Stimulated activated CD8-positive, alpha-beta memory T cell treated with anti-CD3 and anti-CD28 coated beads, Interleukin-7, amount 100 ng/mL, for 48 hours (primary cell): ENCODE data around the gene COTL1.

Experiments
- DNase-seq, 2 donors: peaks; one replicate each; pipeline ENCODE4 v3.0.0-alpha.2; 2020; ENCODE audit warnings: low read depth in 1 of 2; ENCODE audit errors: extremely low read depth in 1 of 2

The COTL1 gene

GRCh38 chr16:84614968-84615813, 2.7 kb downstream of the COTL1 start:
- no peak for DNase-seq

- no peak for DNase-seq
Measured at GRCh38 chr16:84614623-84614967, 3.3 kb downstream of the COTL1 start.

GRCh38 chr16:84614073-84614459, 3.8 kb downstream of the COTL1 start:
- DNase-seq = no peak

DNA sequence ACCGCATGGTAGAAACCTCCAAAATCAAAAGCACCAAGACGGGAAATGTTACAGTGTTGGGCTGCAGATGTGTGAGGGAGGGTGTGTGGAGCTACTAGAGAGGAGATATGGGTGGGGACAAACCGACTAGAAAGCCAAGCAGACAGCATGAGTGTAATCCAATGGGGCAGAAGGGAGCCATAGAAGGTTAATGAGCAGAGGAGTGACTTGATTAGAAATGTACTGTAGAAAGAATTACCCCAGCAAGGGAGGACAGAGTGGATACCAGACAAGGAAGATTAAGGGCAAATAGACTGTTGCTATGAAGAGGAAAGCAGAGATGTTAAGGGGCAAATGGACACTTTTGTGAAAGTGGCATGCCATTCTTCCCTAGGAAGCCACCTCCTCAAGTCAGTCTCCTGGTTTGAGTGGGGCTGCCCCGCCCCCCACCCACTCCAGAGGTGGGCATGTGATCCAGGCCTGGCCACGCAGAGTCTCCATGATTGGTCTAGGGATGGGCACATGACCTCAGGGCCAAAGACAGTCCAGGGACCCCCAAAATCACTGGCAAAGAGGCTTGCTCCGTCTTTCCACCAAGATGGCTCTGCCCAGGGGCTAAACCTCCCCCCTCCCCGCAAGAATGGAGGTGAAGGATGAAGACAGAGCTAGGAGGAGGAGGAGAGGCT, 4.3 kb downstream of the COTL1 start:
- DNase-seq = no peak

DNA sequence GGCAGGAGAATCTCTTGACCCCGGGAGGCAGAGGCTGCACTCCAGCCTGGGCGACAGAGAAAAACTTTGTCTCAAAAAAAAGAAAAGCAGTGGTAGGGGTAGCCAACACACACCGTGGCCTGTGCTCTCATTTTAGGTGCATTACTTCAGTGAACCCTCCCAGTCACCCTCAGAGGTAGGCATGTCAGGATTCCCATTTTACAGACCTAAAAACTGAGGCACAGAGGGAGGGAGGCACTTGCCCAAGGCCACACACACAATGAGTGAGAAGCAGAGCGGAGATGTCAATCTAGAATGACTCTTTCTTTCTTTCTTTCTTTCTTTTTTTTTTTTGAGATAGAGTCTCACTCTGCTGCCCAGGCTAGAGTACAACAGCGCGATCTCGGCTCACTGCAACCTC, 5.2 kb downstream of the COTL1 start:
- no peak for DNase-seq

GRCh38 chr16:84611041-84611440, 6.8 kb downstream of the COTL1 start:
- no peak for DNase-seq

DNA sequence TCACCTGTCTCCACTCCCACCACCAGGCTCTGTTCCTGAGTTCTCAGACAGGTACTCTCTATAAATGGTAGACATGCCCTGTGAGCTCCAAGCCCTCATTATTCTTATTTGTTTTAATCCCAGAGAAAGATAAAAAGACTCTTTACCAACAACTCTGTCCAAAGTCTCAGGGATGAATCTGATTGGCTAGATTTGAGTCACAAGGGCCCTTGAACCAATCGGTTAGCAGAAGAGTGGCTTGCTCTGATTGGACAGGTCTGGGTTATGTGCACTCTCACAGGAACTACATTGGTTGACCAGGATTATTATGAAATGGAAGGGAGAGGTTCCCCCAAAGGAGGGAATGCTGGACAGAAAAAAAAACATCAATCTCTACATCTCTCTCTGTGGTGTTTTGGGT, 7.5 kb downstream of the COTL1 start:
- DNase-seq = no peak

GRCh38 chr16:84609563-84610177, 8.2 kb downstream of the COTL1 start:
- no peak for DNase-seq

DNA sequence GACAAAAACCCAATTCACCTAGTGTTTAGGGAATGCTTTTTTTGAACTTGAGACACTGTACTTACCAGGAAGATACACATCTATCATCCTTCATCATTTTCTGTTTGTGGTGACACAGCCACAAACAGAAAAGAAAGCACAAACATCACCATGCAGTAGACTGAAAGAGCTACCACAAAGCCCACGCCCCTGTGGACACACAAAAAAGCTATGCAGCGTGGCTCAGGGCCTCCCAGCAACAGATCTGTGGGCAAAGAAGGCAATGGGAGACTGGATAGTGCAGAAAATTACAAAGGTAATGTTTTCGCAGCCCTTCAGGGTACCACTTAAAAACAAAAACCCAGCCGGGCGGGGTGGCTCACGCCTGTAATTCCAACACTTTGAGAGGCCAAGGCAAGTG, 9.6 kb downstream of the COTL1 start:
- no peak for DNase-seq

GRCh38 chr16:84607694-84608093, 10.2 kb downstream of the COTL1 start:
- no peak for DNase-seq

- no peak for DNase-seq
Measured at GRCh38 chr16:84607061-84607460, 10.8 kb downstream of the COTL1 start.

GRCh38 chr16:84606081-84606875, 11.6 kb downstream of the COTL1 start:
- no peak for DNase-seq

DNA sequence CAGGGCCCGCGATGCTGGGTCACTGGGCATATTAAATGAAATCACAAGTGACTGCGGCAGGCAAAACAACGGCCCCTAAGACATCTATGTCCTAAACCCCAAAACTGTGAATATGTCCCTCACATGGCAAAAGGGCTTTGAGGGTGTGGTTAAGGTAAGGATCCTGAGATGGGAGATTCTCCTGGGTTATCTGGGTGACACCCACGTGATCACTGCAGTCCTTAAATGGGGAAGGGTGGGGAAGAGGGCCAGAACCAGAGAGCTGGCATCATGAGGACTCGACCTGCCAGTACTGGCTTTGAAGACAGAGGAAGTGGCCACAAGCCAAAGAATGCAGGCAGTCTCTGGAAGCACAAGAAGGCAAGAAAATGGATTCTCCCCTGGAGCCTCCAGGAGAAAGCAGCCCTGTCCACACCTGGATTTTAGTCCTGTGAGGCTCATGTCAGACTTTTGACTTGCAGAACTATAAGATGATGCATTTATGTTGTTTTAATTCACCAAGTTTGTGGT, 12.5 kb downstream of the COTL1 start:
- no peak for DNase-seq

DNA sequence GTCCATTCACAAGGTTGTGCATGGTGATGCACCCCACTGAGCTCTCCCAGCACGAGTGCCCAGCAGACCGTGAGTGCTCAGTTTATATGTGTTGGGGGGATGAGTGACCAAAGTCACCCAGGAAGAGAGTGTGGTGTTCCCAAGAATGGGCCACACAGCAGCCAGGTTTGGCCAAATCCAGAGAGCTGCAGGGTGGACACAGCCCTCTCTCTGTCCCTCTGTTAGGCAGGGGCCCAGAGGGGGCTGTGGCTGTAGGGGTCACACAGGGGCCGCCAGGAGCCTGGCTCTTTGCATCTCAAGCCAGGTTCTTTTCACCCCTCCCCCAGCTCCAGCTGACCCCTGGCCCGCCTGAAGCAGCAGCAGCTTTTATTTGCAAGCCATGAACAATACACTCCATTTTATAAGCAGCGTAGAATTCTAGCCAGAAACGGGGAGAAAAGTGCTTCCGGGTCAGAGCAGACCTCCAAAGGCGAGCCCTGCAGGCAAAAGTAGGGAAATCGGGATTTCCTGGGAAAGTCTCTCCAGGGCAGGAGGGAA, 13.3 kb downstream of the COTL1 start:
- no peak for DNase-seq

DNA sequence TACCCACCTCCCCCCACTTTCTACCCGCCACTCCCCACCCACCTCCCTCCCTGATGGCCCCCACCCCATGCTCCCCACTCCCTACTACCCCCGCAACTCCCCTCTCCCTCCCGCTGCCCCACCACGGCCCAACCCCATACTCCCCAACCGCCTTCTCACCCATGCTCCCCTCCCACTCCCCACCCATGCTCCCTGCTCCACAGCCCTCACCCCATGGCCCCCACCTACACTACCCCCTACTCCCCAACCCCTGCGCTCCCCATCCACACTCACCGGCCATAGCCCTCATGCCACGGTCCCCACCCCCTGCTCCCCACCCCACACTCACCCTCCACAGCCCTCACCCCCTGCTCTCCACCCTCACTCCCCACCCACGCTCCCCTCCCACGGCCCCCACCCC, 13.9 kb downstream of the COTL1 start:
- DNase-seq = no peak

GRCh38 chr16:84603140-84603816, 14.6 kb downstream of the COTL1 start:
- DNase-seq = peak in 1 of 2 donors; percentile 77

DNA sequence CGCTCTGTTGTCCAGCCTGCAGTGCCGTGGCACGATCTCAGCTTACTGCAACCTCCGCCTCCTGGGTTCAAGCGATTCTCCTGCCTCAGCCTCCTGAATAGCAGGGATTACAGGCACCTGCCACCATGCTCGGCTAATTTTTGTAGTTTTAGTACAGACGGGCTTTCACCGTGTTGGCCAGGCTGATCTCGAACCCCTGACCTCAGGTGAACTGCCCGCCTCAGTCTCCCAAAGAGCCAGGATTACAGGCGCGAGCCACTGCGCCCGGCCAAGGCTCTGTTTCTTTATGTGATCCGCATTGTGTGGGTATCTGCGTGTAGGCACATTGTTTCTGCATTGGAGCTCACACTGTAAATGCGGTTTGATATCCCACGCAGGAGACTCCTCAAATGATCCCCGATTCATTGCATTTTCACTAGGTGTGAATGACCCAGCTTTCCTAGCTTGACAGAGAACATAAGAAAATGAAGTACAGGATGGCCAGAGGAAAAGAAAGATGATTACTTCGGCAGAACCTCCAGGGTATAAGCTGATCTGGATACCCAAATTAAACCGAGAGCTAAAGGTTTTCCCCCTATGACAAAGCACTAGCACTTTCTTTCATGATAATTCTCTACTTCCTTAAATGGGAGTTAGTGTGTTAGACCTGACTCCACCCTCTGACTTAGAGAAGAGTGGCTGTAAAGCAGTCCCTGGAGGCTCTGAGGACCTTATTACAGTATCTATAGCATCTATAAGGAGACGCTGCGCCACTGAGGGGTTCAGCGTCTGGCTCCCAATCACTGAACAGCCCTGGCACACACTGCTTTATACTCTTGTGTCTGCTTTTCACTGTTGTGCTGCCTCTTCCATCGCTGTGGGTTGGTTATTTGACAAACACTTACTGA, 17.3 kb downstream of the COTL1 start:
- DNase-seq = no peak

- peak; percentile 58 to 69 for DNase-seq
Measured at GRCh38 chr16:84599521-84600202, 18.2 kb downstream of the COTL1 start.

DNA sequence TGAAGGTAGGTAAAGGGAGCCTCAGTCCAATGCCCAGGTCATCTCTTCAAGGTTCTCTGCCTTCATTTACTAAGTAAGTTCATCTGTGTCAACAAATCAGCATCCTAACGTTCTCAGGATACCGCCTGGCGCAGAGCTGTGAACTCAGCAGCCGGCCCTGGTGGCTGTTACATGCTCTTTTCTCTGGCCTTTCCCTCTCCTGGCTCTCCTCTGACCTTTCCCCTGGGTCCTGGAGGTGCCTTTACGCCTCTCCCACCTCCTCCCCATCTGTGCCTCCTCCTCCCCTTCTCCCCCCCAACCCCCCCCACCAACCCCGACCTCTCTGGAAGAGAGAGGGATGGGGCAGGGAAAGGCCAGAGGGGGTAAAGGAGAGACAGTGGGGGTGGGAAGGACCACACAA, 19.5 kb downstream of the COTL1 start:
- DNase-seq = no peak
